H1 (cell line): ENCODE measurements around the gene CCDC7. TPM values are rescaled to one million over a fixed set of nuclear protein-coding genes. Genes with fewer than 3 reads are reported as not detected.

ENCODE experiments used
- CREB1 ChIP-seq: IDR thresholded peaks from 2 replicates; pipeline ENCODE4 v1.6.1; 2012; ENCODE audit warnings: inconsistent platforms
- CTCF ChIP-seq, 3 experiments: IDR thresholded peaks; 1 replicate in 2 of 3; 2 replicates in 1 of 3; pipeline versions ENCODE4 v1.5.1 to v1.6.1; 2011; ENCODE audit warnings: low read length in 3 of 3, mild to moderate bottlenecking in 3 of 3, inconsistent platforms in 2 of 3, low read depth in 1 of 3, moderate library complexity in 1 of 3; ENCODE audit not compliant: insufficient read depth in 1 of 3; ENCODE audit errors: control extremely low read depth in 1 of 3
- GABPA ChIP-seq: IDR thresholded peaks from 2 replicates; pipeline ENCODE4 v1.6.1; 2011; ENCODE audit warnings: mild to moderate bottlenecking, low read length, moderate library complexity, borderline replicate concordance; ENCODE audit not compliant: insufficient read depth
- POU5F1 ChIP-seq: IDR thresholded peaks from 2 replicates; pipeline ENCODE4 v1.6.1; 2011; ENCODE audit warnings: low read depth, mild to moderate bottlenecking, low read length, moderate library complexity
- RXRA ChIP-seq: IDR thresholded peaks from 2 replicates; pipeline ENCODE4 v1.6.1; 2011; ENCODE audit warnings: low read depth, mild to moderate bottlenecking, low read length, moderate library complexity; ENCODE audit not compliant: insufficient read depth
- YY1 ChIP-seq: IDR thresholded peaks from 2 replicates; pipeline ENCODE4 v1.6.1; 2011; ENCODE audit warnings: low read depth, mild to moderate bottlenecking, low read length
- polyA plus RNA-seq, 7 experiments: library from polyadenylated mRNA; depleted of rRNA in 3 of 7; stranded (reverse) in 5 of 7; unstranded in 2 of 7; fragments of >200 nt in 5 of 7; fragments of 200-250 nt in 2 of 7; gene quantifications; 1 replicate in 5 of 7; 2 replicates in 1 of 7; 4 replicates in 1 of 7; pipeline versions ENCODE4 v1.2.1 to v1.2.3, GENCODE V29; 2011 to 2013; ENCODE audit warnings: missing spikeins in 2 of 7, mixed read lengths in 2 of 7
- total RNA-seq: library from RNA; stranded (reverse); fragmentation: NEBNext Ultra II Directional; extraction: Animal tissue kit (Norgen Biotek cat#: 25700); gene quantifications from 2 replicates; pipeline ENCODE4 v1.2.1, GENCODE V29; 2021

CCDC7 gene
- total and polyA plus RNA-seq, 2 of the 8 experiments (the other 6 are each of a cell fraction or from before 2014, with no cell fraction given): 0.18 to 0.74 TPM

- TF ChIP-seq POU5F1 (no peak), YY1 (no peak), GABPA (no peak), CREB1 (no peak), RXRA (no peak), CTCF (IDR thresholded peaks at IDR 0.05; ENCODE audit: control extremely low read depth in 1 of 3, insufficient read depth in 1 of 3, low read depth in 1 of 3, low read length in 3 of 3) (no peak)
Observed at GRCh38 chr10:32437334-32437733, 8.6 kb upstream of the CCDC7 start (continued).
